ENCODE data around the gene IL11RA.

Gene IL11RA

GRCh38 chr9:34694811-34695210 is 42.8 kb downstream of the IL11RA start:
- ChIA-PET CTCF (interaction anchor here (0.7 to 4.7 kb wide), 3 partner anchors 8 to 15 kb away, joined by 3 to 30 read pairs (median 6); partner anchors contain the start of gene CCL21), POLR2A (no interaction called here)
- TF ChIP-seq CTCF (IDR thresholded peaks at IDR 0.05; ENCODE audit: control extremely low read depth, extremely low read depth, low read depth, missing control alignments), result no peak
- no peak for DNase-seq (ENCODE audit: extremely low spot score)

- peak; percentile 76 for DNase-seq (ENCODE audit: extremely low spot score)
- ChIA-PET POLR2A (no interaction called here), CTCF (interaction anchor here (0.8 to 5.9 kb wide), 14 partner anchors 8 to 109 kb away, joined by 3 to 49 read pairs (median 3); partner anchors contain the start of genes CCL19, CCL21, GALT and SIGMAR1)
- TF ChIP-seq CTCF (IDR thresholded peaks at IDR 0.05; ENCODE audit: control extremely low read depth, extremely low read depth, low read depth, missing control alignments), result peak; percentile 70
These were observed 49.2 kb downstream of the IL11RA start for GRCh38 chr9:34701023-34701768.

GRCh38 chr9:34701769-34702736 is 50.1 kb downstream of the IL11RA start:
- peak; percentile 83 for DNase-seq (ENCODE audit: extremely low spot score)
- ChIA-PET POLR2A (no interaction called here), CTCF (interaction anchor here (0.6 to 5.9 kb wide), 37 partner anchors 8 to 826 kb away, joined by 3 to 49 read pairs (median 5); partner anchors contain the start of genes CCL19, CCL21, GALT and RPP25L)
- TF ChIP-seq CTCF (IDR thresholded peaks at IDR 0.05; ENCODE audit: control extremely low read depth, extremely low read depth, low read depth, missing control alignments), result peak; percentile 99

- CTCF ChIA-PET, result interaction anchor here (1.4 kb wide), 1 partner anchor 32 kb away, joined by 3 read pairs; no protein-coding TSS in a partner anchor
- no peak for DNase-seq (ENCODE audit: extremely low spot score)
- POLR2A ChIA-PET, result no interaction called here
- no peak for TF ChIP-seq CTCF (IDR thresholded peaks at IDR 0.05; ENCODE audit: control extremely low read depth, extremely low read depth, low read depth, missing control alignments)
These were observed 55.1 kb downstream of the IL11RA start for GRCh38 chr9:34707130-34707529.

DNA sequence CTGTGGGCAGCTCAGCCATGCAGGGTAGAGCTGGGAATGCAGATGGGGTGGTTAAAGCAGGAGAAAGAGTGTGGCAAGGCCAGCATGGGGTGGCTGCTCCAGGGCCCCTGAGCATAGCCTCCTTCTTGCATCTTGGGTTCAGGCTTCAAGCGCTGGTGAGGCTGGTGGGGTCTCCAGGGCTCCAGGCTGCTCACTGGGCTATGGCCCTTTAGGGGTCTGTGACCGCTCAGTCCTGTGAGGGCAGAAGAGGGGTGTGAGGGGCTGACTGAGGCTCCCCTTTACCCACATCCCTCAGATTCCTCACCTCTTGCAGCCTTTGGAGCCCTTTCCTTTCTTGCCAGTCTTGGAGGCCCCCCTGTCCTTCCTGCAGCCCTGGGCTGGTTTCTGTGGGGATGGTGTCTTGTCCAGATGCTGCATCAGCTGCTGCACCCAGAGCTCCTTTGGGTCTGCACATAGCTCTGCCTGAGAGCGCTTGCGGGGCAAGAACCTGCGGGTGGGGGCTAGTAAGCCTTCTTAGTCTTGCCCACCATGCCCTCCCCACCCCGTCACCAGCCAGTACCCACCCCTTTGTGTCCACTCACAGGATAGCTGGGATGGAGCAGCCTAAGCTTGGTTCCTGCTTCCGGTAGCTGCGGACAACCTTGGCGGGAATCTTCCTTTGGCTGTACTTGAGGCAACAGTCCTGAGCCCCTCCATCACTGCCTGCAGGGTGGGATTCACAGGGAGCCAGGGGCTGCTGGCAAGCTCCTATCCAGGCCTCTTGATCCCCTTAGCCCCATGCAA is 57.4 kb downstream of the IL11RA start:
- DNase-seq (ENCODE audit: extremely low spot score), result no peak
- CTCF ChIA-PET, result interaction anchor here (0.8 to 1.5 kb wide), 4 partner anchors 9 to 671 kb away, joined by 3 to 5 read pairs (median 3); no protein-coding TSS in a partner anchor
- TF ChIP-seq CTCF (IDR thresholded peaks at IDR 0.05; ENCODE audit: control extremely low read depth, extremely low read depth, low read depth, missing control alignments), result no peak
- POLR2A ChIA-PET, result no interaction called here
